HUDEP-2 (cell line): ENCODE results near the gene EEF1B2.

ENCODE experiments used
- DNase-seq, 76 experiments: peaks; one replicate each; lab custom pipeline; 2025; ENCODE audit not compliant: unreplicated experiment in 76 of 76; lab: John Stamatoyannopoulos, UW

The EEF1B2 gene

DNA sequence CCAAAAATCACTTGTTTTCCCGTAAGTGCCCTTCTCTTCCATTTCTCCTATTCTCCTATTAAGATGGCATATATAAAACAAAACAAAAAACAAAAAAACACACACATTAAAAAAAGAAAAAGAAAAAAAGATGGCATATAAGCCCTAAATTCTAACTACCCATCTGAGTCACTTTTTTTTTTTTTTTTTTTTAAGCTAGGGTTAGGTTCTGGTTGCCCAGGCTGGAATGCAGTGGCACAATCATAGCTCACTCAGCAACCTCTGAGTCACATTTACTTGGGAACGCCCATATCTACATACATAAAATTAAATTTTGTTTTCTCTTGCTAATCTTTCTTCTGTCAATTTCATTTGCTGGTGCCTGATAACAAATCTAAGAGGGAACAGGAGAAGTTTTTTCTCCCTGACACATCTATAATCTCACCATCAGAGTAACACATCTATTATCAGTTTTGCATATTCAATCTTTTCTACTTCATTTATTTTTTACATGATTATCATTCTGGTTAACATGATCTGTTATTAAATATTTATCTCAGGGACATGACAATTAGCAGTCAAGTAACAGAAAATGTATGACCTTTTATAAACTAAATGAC, 52.1 kb downstream of the EEF1B2 start:
- no peak for DNase-seq
